Suppressor macrophage (primary cell): Measurements from ENCODE around the gene SSBP2.

Source experiments
- DNase-seq, 4 experiments: peaks; one replicate each; pipeline ENCODE4 v3.0.0-alpha.2; 2020 to 2022
- total RNA-seq, 17 experiments: gene quantifications; one replicate each; lab custom pipeline; 2026; ENCODE audit warnings: mixed read lengths in 6 of 17, inconsistent platforms in 3 of 17; lab: John Stamatoyannopoulos, UW

The SSBP2 gene
- 3.8 to 22.7 (median 11.5) reads per million in 17 experiments for total RNA-seq

GRCh38 chr5:81751009-81751835, at the start of gene SSBP2:
Gene SSBP2 (minus strand): TSS chr5:81751097. CDS start chr5:81751042, 55 bp downstream.
- peak; percentile 97 to 99 (median 98) for DNase-seq

GRCh38 chr5:81795666-81796065, 44.8 kb upstream of the SSBP2 start:
- no peak for DNase-seq

GRCh38 chr5:81794226-81794625, 43.3 kb upstream of the SSBP2 start:
- no peak for DNase-seq

GRCh38 chr5:81790336-81790735, 39.4 kb upstream of the SSBP2 start:
- no peak for DNase-seq

- peak in 3 of 4 experiments; percentile 19 to 48 (median 32) for DNase-seq
These were observed 38.1 kb upstream of the SSBP2 start for GRCh38 chr5:81789033-81789432.

- no peak for DNase-seq
These were observed 37.4 kb upstream of the SSBP2 start for GRCh38 chr5:81788329-81788728.

GRCh38 chr5:81787474-81788242, 36.8 kb upstream of the SSBP2 start:
- peak; percentile 36 to 58 (median 50) for DNase-seq

- DNase-seq = no peak
These were observed 36.1 kb upstream of the SSBP2 start for GRCh38 chr5:81786991-81787390.

- DNase-seq = no peak
These were observed 35.6 kb upstream of the SSBP2 start for GRCh38 chr5:81786496-81786895.

- peak in 1 of 4 experiments; percentile 26 for DNase-seq
These were observed 34.4 kb upstream of the SSBP2 start for GRCh38 chr5:81785322-81785721.

GRCh38 chr5:81783401-81783800, 32.5 kb upstream of the SSBP2 start:
- peak in 1 of 4 experiments; percentile 20 for DNase-seq

GRCh38 chr5:81782811-81783210, 31.9 kb upstream of the SSBP2 start:
- peak in 1 of 4 experiments; percentile 30 for DNase-seq

GRCh38 chr5:81779916-81780266, 29.0 kb upstream of the SSBP2 start:
- peak in 1 of 4 experiments; percentile 9 for DNase-seq

GRCh38 chr5:81779125-81779915, 28.4 kb upstream of the SSBP2 start:
- peak; percentile 54 to 80 (median 70) for DNase-seq

- DNase-seq = peak; percentile 32 to 62 (median 47)
These were observed 27.7 kb upstream of the SSBP2 start for GRCh38 chr5:81778642-81779041.

- DNase-seq = no peak
These were observed 25.4 kb upstream of the SSBP2 start for GRCh38 chr5:81776258-81776657.

- DNase-seq = no peak
These were observed 23.5 kb upstream of the SSBP2 start for GRCh38 chr5:81774374-81774773.

- no peak for DNase-seq
These were observed 22.7 kb upstream of the SSBP2 start for GRCh38 chr5:81773574-81773973.

GRCh38 chr5:81773161-81773560, 22.3 kb upstream of the SSBP2 start:
- no peak for DNase-seq

GRCh38 chr5:81772488-81772887, 21.6 kb upstream of the SSBP2 start:
- peak in 2 of 4 experiments; percentile 11 to 27 for DNase-seq

- DNase-seq = peak; percentile 21 to 67 (median 39)
These were observed 18.1 kb upstream of the SSBP2 start for GRCh38 chr5:81768935-81769452.

- DNase-seq = no peak
These were observed 17.0 kb upstream of the SSBP2 start for GRCh38 chr5:81767938-81768337.
